OCI-LY1 (cell line): ENCODE measurements around the gene CUL2.

Source experiments
- H2AFZ ChIP-seq: fragments of 200-600 bp; sonication (generic), shearing (Covaris generic); 2 replicates; pipeline ENCODE4 v1.6.0; 2014; ENCODE audit warnings: antibody characterized with exemption, mild to moderate bottlenecking, low read length
- H3F3A ChIP-seq: fragments of 200-600 bp; sonication (generic), shearing (Covaris generic); 2 replicates; pipeline ENCODE4 v1.6.0; 2014; ENCODE audit warnings: mild to moderate bottlenecking, antibody characterized with exemption, low read length, moderate library complexity; ENCODE audit not compliant: insufficient read depth
- H3K27ac ChIP-seq: fragments of 200-600 bp; sonication (generic); 2 replicates; pipeline ENCODE4 v1.5.1; 2014; ENCODE audit warnings: low read length, mixed run types, mild to moderate bottlenecking, low read depth; ENCODE audit not compliant: poor library complexity, severe bottlenecking
- H3K27me3 ChIP-seq: fragments of 200-600 bp; sonication (generic); 2 replicates; pipeline ENCODE4 v1.6.0; 2014; ENCODE audit warnings: antibody characterized with exemption, mild to moderate bottlenecking, low read length, moderate library complexity; ENCODE audit not compliant: insufficient read depth
- H3K36me3 ChIP-seq: fragments of 200-600 bp; sonication (generic); 2 replicates; pipeline ENCODE4 v1.6.1; 2014; ENCODE audit warnings: mild to moderate bottlenecking, antibody characterized with exemption, low read length, moderate library complexity, mixed read lengths; ENCODE audit not compliant: insufficient read depth
- H3K4me1 ChIP-seq: fragments of 200-600 bp; sonication (generic); 2 replicates; pipeline ENCODE4 v1.5.1; 2014; ENCODE audit warnings: mild to moderate bottlenecking, low read length, moderate library complexity; ENCODE audit not compliant: insufficient read depth, severe bottlenecking
- H3K4me2 ChIP-seq: fragments of 200-600 bp; sonication (generic), shearing (Covaris generic); 2 replicates; pipeline ENCODE4 v1.6.1; 2014; ENCODE audit warnings: low read length
- H3K4me3 ChIP-seq: fragments of 200-600 bp; sonication (generic); 2 replicates; pipeline ENCODE4 v1.5.1; 2014; ENCODE audit warnings: low read length, low read depth, mild to moderate bottlenecking, mixed read lengths; ENCODE audit not compliant: poor library complexity, severe bottlenecking
- H3K79me2 ChIP-seq: fragments of 200-600 bp; shearing (Covaris generic); 2 replicates; pipeline ENCODE4 v1.6.1; 2016; ENCODE audit warnings: mixed run types, low read length, mixed read lengths; ENCODE audit not compliant: insufficient read depth
- H3K9ac ChIP-seq: fragments of 200-600 bp; sonication (generic), shearing (Covaris generic); 2 replicates; pipeline ENCODE4 v1.6.1; 2014; ENCODE audit warnings: mild to moderate bottlenecking, low read length, mixed read lengths
- H3K9me2 ChIP-seq: fragments of 200-600 bp; sonication (generic), shearing (Covaris generic); 2 replicates; pipeline ENCODE4 v1.6.1; 2014; ENCODE audit warnings: low read depth, mild to moderate bottlenecking, low read length, mixed read lengths
- H3K9me3 ChIP-seq: fragments of 200-600 bp; shearing (Covaris generic); 2 replicates; pipeline ENCODE4 v1.6.1; 2014; ENCODE audit warnings: low read length, mixed read lengths
- H4K20me1 ChIP-seq: fragments of 200-600 bp; sonication (generic), shearing (Covaris generic); 2 replicates; pipeline ENCODE4 v1.6.0; 2016; ENCODE audit warnings: mild to moderate bottlenecking, low read length; ENCODE audit not compliant: insufficient read depth
- TF ChIP-seq, protein P1 (sequence below): fragments of 200-600 bp; sonication (generic), shearing (Covaris generic); IDR thresholded peaks from 2 replicates; pipeline ENCODE4 v1.5.1; 2017; ENCODE audit warnings: mild to moderate bottlenecking, antibody characterized with exemption, low read length, moderate library complexity, mixed read lengths

The CUL2 gene

DNA sequence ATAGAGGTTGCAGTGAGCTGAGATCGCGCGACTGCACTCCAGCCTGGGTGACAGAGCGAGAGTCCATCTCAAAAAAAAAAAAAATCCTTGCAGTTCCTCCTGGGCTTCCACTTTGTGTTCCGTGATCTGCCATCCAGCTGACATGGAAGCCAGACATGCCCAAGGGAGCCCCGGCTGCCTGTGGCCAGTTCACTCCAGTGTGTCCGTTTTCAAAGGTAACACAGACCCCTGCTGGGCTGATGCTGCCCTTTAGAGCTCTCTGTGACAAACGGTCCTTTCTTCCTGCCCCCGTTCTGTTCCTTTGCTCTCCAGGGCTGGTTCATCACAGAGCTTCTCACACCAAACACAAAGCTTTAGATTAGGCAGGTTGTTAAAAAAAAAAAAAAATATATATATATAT lies 130.8 kb downstream of the CUL2 start:
- Histone ChIP-seq H3K4me3 (no peak overlapping the region), H3K9ac (no peak overlapping the region), H3K9me2 (no peaks in the 10 kb centered on the region), H3K4me2 (no peak overlapping the region), H2AFZ (no peak overlapping the region), H4K20me1 (no peaks in the 10 kb centered on the region), H3K9me3 (no peaks in the 10 kb centered on the region), H3K27ac (no peak overlapping the region), H3F3A (no peaks in the 10 kb centered on the region), H3K79me2 (no peaks in the 10 kb centered on the region), H3K27me3 (no peaks in the 10 kb centered on the region; the same call in 1 of the 2 replicates), H3K36me3 (no peaks in the 10 kb centered on the region), H3K4me1 (no peaks in the 10 kb centered on the region)
- TF ChIP-seq, protein P1, sequence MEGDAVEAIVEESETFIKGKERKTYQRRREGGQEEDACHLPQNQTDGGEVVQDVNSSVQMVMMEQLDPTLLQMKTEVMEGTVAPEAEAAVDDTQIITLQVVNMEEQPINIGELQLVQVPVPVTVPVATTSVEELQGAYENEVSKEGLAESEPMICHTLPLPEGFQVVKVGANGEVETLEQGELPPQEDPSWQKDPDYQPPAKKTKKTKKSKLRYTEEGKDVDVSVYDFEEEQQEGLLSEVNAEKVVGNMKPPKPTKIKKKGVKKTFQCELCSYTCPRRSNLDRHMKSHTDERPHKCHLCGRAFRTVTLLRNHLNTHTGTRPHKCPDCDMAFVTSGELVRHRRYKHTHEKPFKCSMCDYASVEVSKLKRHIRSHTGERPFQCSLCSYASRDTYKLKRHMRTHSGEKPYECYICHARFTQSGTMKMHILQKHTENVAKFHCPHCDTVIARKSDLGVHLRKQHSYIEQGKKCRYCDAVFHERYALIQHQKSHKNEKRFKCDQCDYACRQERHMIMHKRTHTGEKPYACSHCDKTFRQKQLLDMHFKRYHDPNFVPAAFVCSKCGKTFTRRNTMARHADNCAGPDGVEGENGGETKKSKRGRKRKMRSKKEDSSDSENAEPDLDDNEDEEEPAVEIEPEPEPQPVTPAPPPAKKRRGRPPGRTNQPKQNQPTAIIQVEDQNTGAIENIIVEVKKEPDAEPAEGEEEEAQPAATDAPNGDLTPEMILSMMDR: no peak
